PC-3 (cell line): ENCODE data around the gene HHAT. TPM values are rescaled to one million over a fixed set of nuclear protein-coding genes. Genes with fewer than 3 reads are reported as not detected.
"Not testable (repeated sequence)": the region's sequence is repeated elsewhere in the genome, so short reads cannot be mapped to it uniquely, and the experiment has no call there.

Experiments
- ATAC-seq: fragments of 200-7000 bp; cut with Tn5 transposase; 2 replicates; pipeline ENCODE4 v1.9.1; 2020; ENCODE audit warnings: mild to moderate bottlenecking, moderate library complexity
- BruUV-seq: library from RNA; stranded (reverse); fragments of 400-500 nt; replicated peaks from 2 replicates; lab custom pipeline; 2021; lab: Mats Ljungman, UMichigan
- CTCF ChIA-PET: fragments of 300-600 bp; sonication (Branson Sonifier 250); formaldehyde crosslinking; loops from one replicate; lab custom pipeline; 2022; ENCODE audit warnings: antibody characterized with exemption; lab: Charles Lee
- POLR2A ChIA-PET: fragments of 300-600 bp; sonication (Branson Sonifier 250); formaldehyde crosslinking; loops from one replicate; lab custom pipeline; 2022; ENCODE audit warnings: antibody characterized with exemption; ENCODE audit not compliant: unreplicated experiment; lab: Charles Lee
- DNase-seq: peaks from one replicate; pipeline ENCODE4 v3.0.0-alpha.2; 2015
- H2AFZ ChIP-seq: fragments of 300-600 bp; sonication (generic); 2 replicates; pipeline ENCODE4 v1.6.0; 2016; ENCODE audit warnings: antibody characterized with exemption, low read length
- H3F3A ChIP-seq: fragments of 300-600 bp; sonication (generic); one replicate; pipeline ENCODE4 v1.6.0; 2017; ENCODE audit warnings: antibody characterized with exemption, low read length, control low read depth, mild to moderate bottlenecking; ENCODE audit not compliant: unreplicated experiment
- H3K27ac ChIP-seq: fragments of 300-600 bp; sonication (generic); 2 replicates; pipeline ENCODE4 v1.5.1; 2016; ENCODE audit warnings: mild to moderate bottlenecking, low read length
- H3K27me3 ChIP-seq: fragments of 300-600 bp; sonication (generic); 2 replicates; pipeline ENCODE4 v1.6.1; 2016; ENCODE audit warnings: low read length, mixed read lengths
- H3K36me3 ChIP-seq: fragments of 300-600 bp; sonication (generic); 2 replicates; pipeline ENCODE4 v1.6.1; 2016; ENCODE audit warnings: low read depth, mixed run types, low read length, mixed read lengths
- H3K4me1 ChIP-seq: fragments of 300-600 bp; sonication (generic); 2 replicates; pipeline ENCODE4 v1.5.1; 2016; ENCODE audit warnings: low read length; ENCODE audit not compliant: insufficient read depth
- H3K4me2 ChIP-seq: fragments of 300-600 bp; sonication (generic); 2 replicates; pipeline ENCODE4 v1.6.0; 2016; ENCODE audit warnings: low read length
- H3K4me3 ChIP-seq: fragments of 300-600 bp; sonication (generic); 2 replicates; pipeline ENCODE4 v1.5.1; 2016; ENCODE audit warnings: mild to moderate bottlenecking, low read length, mixed read lengths
- H3K79me2 ChIP-seq: fragments of 300-600 bp; sonication (generic); 2 replicates; pipeline ENCODE4 v1.6.1; 2017; ENCODE audit warnings: low read length, mixed read lengths
- H3K9ac ChIP-seq: fragments of 300-600 bp; sonication (generic); 2 replicates; pipeline ENCODE4 v1.6.0; 2016; ENCODE audit warnings: mild to moderate bottlenecking, low read length
- H3K9me2 ChIP-seq: fragments of 300-600 bp; sonication (generic); replicated peaks from 2 replicates; pipeline ENCODE4 v1.6.1; 2016; ENCODE audit warnings: mixed run types, low read length, mixed read lengths
- H3K9me3 ChIP-seq: fragments of 300-600 bp; sonication (generic); 2 replicates; pipeline ENCODE4 v1.6.1; 2016; ENCODE audit warnings: low read length, mixed read lengths
- H4K20me1 ChIP-seq: fragments of 300-600 bp; sonication (generic); 2 replicates; pipeline ENCODE4 v1.6.1; 2016; ENCODE audit warnings: low read length, mixed read lengths
- CTCF ChIP-seq: fragments of 300-600 bp; sonication (generic); conservative IDR thresholded peaks from 2 replicates; pipeline ENCODE4 v1.5.1; 2017; ENCODE audit warnings: antibody characterized with exemption, low read depth, mild to moderate bottlenecking, low read length
- EZH2 ChIP-seq: fragments of 300-600 bp; sonication (generic); IDR thresholded peaks from one replicate; pipeline ENCODE4 v1.6.1; 2017; ENCODE audit warnings: antibody characterized with exemption, mild to moderate bottlenecking, low read length; ENCODE audit not compliant: unreplicated experiment
- EZH2phosphoT487 ChIP-seq: fragments of 300-600 bp; sonication (generic); IDR thresholded peaks from 2 replicates; pipeline ENCODE4 v1.6.1; 2018; ENCODE audit warnings: mild to moderate bottlenecking, antibody characterized with exemption, low read length, borderline replicate concordance
- intact Hi-C: fragments of 100-400 bp; cut with micrococcal nuclease; formaldehyde crosslinking; loops from 2 replicates; pipeline ENCODE4 v1.9.0; 2023
- total RNA-seq: library from RNA; depleted of rRNA; stranded (reverse); fragments of >200 nt; gene quantifications from 2 replicates; pipeline ENCODE4 v1.2.3, GENCODE V29; 2014

The HHAT gene
- total RNA-seq, 1 experiment from 2014 or later, result 3.4 TPM

- Histone ChIP-seq H3K4me1 (peaks cover 9% of the 10 kb centered on the region), H3K79me2 (no peaks in the 10 kb centered on the region), H3F3A (no peaks in the 10 kb centered on the region), H3K9ac (no peak overlapping the region), H3K27me3 (no peaks in the 10 kb centered on the region), H3K36me3 (no peaks in the 10 kb centered on the region), H3K9me2 (no peaks in the 10 kb centered on the region), H3K4me3 (no peak overlapping the region), H3K27ac (no peak overlapping the region), H2AFZ (no peak overlapping the region), H4K20me1 (no peaks in the 10 kb centered on the region), H3K4me2 (no peak overlapping the region), H3K9me3 (no peaks in the 10 kb centered on the region)
- DNase-seq (no peak), ATAC-seq (no peak)
- TF ChIP-seq CTCF, result no peak
- TF ChIP-seq EZH2, result no peak
- TF ChIP-seq EZH2phosphoT487, result no peak
- ChIA-PET CTCF (interaction anchor here (0.7 kb wide), 1 partner anchor 41 kb away, joined by 4 read pairs; no protein-coding TSS in a partner anchor), POLR2A (interaction anchor here (0.5 kb wide), 1 partner anchor 8 kb away, joined by 4 read pairs; no protein-coding TSS in a partner anchor)
- intact Hi-C loops, result loop anchor here (5.0 kb wide), 2 partner anchors 90 to 260 kb away; no protein-coding TSS in a partner anchor
- no TSS peak for BruUV-seq
These were observed 73.9 kb downstream of the HHAT start for GRCh38 chr1:210402560-210402959.

- no peak overlapping the region for H2AFZ ChIP-seq
- intact Hi-C loops, result loop anchor here (5.0 kb wide), 1 partner anchor 42 kb away; no protein-coding TSS in a partner anchor
- no peak overlapping the region for H3K27ac ChIP-seq
- TF ChIP-seq CTCF (no peak), EZH2phosphoT487 (no peak)
- ATAC-seq (no peak), DNase-seq (no peak)
- no peaks in the 10 kb centered on the region for H3K9me3 ChIP-seq
- H3K4me2 ChIP-seq, result no peak overlapping the region
- ChIA-PET POLR2A (no interaction called here), CTCF (no interaction called here)
- no peaks in the 10 kb centered on the region for H3F3A ChIP-seq
- H3K4me1 ChIP-seq, result peaks cover 2% of the 10 kb centered on the region
- no peak overlapping the region for H3K9ac ChIP-seq
- H4K20me1 ChIP-seq, result no peaks in the 10 kb centered on the region
- H3K4me3 ChIP-seq, result no peak overlapping the region
- H3K79me2 ChIP-seq, result no peaks in the 10 kb centered on the region
- H3K36me3 ChIP-seq, result no peaks in the 10 kb centered on the region
- H3K27me3 ChIP-seq, result no peaks in the 10 kb centered on the region
- H3K9me2 ChIP-seq, result no peaks in the 10 kb centered on the region
- BruUV-seq, result no TSS peak
These were observed 76.6 kb downstream of the HHAT start for GRCh38 chr1:210405316-210405715.

GRCh38 chr1:210406341-210406740 lies 77.6 kb downstream of the HHAT start:
- CTCF ChIA-PET, result interaction anchor here (0.6 to 0.7 kb wide), 3 partner anchors 33 to 229 kb away, joined by 3 read pairs; no protein-coding TSS in a partner anchor

More at GRCh38 chr1:210406341-210406740, 77.6 kb downstream of the HHAT start:
- H3K4me1 ChIP-seq, H3K9ac ChIP-seq, DNase-seq, H3K4me3 ChIP-seq, H3F3A ChIP-seq, H3K4me2 ChIP-seq, H4K20me1 ChIP-seq, H3K9me3 ChIP-seq, H2AFZ ChIP-seq, BruUV-seq, H3K79me2 ChIP-seq, ATAC-seq, H3K36me3 ChIP-seq, H3K9me2 ChIP-seq, POLR2A ChIA-PET, H3K27me3 ChIP-seq, H3K27ac ChIP-seq: not testable (repeated sequence)
- intact Hi-C loops, result loop anchor here (5.0 kb wide), 1 partner anchor 41 kb away; no protein-coding TSS in a partner anchor
